WI38 (cell line): Measurements from ENCODE around the gene PSMC2.

Source experiments
- H3K4me3 ChIP-seq: 2 replicates; pipeline ENCODE4 v1.5.1; 2011; ENCODE audit warnings: low read depth, mild to moderate bottlenecking, control low read depth, low read length
- TF ChIP-seq, protein P1 (sequence below): IDR thresholded peaks from 2 replicates; pipeline ENCODE4 v1.5.1; 2012; ENCODE audit warnings: low read depth, mild to moderate bottlenecking, control low read depth, low read length

The PSMC2 gene

GRCh38 chr7:103388469-103389140, 41.2 kb downstream of the PSMC2 start:
- TF ChIP-seq, protein P1, sequence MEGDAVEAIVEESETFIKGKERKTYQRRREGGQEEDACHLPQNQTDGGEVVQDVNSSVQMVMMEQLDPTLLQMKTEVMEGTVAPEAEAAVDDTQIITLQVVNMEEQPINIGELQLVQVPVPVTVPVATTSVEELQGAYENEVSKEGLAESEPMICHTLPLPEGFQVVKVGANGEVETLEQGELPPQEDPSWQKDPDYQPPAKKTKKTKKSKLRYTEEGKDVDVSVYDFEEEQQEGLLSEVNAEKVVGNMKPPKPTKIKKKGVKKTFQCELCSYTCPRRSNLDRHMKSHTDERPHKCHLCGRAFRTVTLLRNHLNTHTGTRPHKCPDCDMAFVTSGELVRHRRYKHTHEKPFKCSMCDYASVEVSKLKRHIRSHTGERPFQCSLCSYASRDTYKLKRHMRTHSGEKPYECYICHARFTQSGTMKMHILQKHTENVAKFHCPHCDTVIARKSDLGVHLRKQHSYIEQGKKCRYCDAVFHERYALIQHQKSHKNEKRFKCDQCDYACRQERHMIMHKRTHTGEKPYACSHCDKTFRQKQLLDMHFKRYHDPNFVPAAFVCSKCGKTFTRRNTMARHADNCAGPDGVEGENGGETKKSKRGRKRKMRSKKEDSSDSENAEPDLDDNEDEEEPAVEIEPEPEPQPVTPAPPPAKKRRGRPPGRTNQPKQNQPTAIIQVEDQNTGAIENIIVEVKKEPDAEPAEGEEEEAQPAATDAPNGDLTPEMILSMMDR: no peak
- no peak overlapping the region for H3K4me3 ChIP-seq

DNA sequence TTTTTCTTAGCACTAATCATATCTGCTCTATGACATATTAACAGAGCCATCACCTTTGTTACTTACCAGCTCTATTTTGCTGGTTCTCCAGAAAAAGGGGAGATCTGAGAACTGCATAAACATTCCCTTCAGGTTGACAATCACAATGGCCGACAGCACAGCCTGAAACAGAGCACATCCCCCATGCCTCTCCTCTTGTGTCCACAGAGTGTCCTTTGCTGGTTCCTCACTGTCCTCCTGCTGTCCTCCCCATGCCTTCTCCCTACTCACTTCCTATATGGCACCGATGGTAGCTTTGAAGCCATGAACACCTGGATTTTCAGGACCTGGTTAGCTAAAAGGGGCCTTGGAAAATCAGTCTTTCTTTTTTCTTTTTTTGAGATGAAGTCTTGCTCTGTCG, 41.8 kb downstream of the PSMC2 start:
- no peak overlapping the region for H3K4me3 ChIP-seq
- TF ChIP-seq, protein P1: no peak

DNA sequence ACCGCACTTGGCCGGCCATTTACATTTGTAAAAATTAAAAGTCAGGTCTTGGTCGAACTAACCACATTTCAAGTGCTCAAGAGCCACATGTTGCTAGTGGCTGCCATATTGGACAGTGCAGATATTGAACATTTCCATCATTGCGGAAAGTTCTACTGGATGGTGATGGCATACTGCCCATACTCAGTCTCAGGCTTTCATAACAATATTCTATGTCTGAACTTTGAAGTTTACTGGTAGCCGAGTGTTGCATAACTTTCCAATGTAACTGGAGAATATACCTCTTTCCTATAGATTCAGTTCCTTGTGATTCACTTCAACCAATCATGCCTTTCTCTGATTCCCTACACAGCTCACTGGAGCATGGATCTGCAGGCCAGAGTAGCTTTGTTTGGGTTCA, 43.7 kb downstream of the PSMC2 start:
- no peak overlapping the region for H3K4me3 ChIP-seq

GRCh38 chr7:103391976-103392375, 44.5 kb downstream of the PSMC2 start:
- TF ChIP-seq, protein P1: no peak
- H3K4me3 ChIP-seq: no peak overlapping the region

More for the DNA sequence above, 43.7 kb downstream of the PSMC2 start:
- TF ChIP-seq, protein P1: no peak

DNA sequence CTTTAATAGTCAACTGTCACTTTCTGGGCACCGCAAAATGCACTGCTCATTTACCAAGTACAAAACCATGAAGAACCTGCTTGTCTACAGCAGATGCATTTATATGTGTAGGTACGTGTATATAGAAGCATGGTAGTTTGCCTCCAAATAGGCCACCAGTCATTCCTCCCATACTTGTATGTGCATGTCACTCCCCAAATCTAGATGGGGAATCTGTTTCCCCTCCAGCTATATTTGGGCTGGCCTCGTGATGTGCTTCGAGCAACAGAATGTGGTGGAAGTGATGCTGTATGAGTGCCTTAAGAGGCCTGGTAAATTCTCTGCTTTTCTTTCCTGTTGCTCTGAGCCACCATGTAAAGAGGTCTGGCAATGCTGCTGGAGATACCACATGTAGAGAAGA, 47.1 kb downstream of the PSMC2 start:
- no peak overlapping the region for H3K4me3 ChIP-seq
- TF ChIP-seq, protein P1: no peak

GRCh38 chr7:103395071-103395470, 47.6 kb downstream of the PSMC2 start:
- TF ChIP-seq, protein P1: no peak
- no peak overlapping the region for H3K4me3 ChIP-seq

GRCh38 chr7:103396471-103396870, 49.0 kb downstream of the PSMC2 start:
- TF ChIP-seq, protein P1: no peak
- no peak overlapping the region for H3K4me3 ChIP-seq
